Left ventricle myocardium inferior (tissue), 1 donor: ENCODE measurements around the gene CD180. TPM values are rescaled to one million over a fixed set of nuclear protein-coding genes. Genes with fewer than 3 reads are reported as not detected.

Source experiments
- DNase-seq: peaks from one replicate; pipeline ENCODE4 v3.0.0-alpha.2; 2020
- H3K27ac ChIP-seq: fragments of 200-600 bp; replicated peaks from 2 replicates; pipeline ENCODE4 v1.8.0; 2021
- H3K27me3 ChIP-seq: fragments of 200-600 bp; 2 replicates; pipeline ENCODE4 v1.8.0; 2021; ENCODE audit warnings: low read depth
- H3K36me3 ChIP-seq: fragments of 200-600 bp; 2 replicates; pipeline ENCODE4 v1.8.0; 2021
- H3K4me1 ChIP-seq: fragments of 200-600 bp; 2 replicates; pipeline ENCODE4 v1.8.0; 2021
- H3K4me3 ChIP-seq: fragments of 200-600 bp; 2 replicates; pipeline ENCODE4 v1.8.0; 2021; ENCODE audit warnings: mild to moderate bottlenecking, moderate library complexity
- H3K9me3 ChIP-seq: fragments of 200-600 bp; replicated peaks from 2 replicates; pipeline ENCODE4 v1.8.0; 2021
- intact Hi-C: fragments of 100-400 bp; cut with micrococcal nuclease; formaldehyde crosslinking; loops from one replicate; pipeline ENCODE4 v1.11.0; 2022
- total RNA-seq: library from RNA; stranded (reverse); fragmentation: NEBNext Ultra II Directional; extraction: Animal tissue kit (Norgen Biotek cat#: 25700); gene quantifications from one replicate; pipeline ENCODE4 v1.2.1, GENCODE V29; 2021
- TF ChIP-seq, protein P1 (sequence below): fragments of 200-600 bp; IDR thresholded peaks from 2 replicates; pipeline ENCODE4 v1.8.0; 2021; ENCODE audit warnings: antibody characterized with exemption, mild to moderate bottlenecking, borderline replicate concordance
- donor health status: DM: no; HTN: yes; CAD: no; lungs with severe emphysema.

Gene CD180
- total RNA-seq, 1 donor from 2014 or later: 0.44 TPM

DNA sequence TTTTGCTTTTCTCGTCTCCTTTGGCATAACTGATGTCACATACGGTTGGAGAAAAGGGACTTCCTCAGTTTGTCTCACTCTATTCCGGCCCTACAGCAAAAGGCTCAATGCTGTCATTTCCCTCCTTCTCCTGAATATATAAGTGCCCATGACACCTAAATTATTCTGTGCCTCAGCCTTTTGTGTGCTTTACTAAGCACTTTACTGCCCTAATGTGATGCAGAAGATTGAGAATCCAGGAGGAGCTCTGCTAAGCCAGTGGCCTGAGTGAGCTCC lies 7.6 kb downstream of the CD180 start:
- no peaks in the 10 kb centered on the region for H3K9me3 ChIP-seq
- DNase-seq: no peak
- H3K27me3 ChIP-seq: no peaks in the 10 kb centered on the region
- intact Hi-C loops: no loop called here
- H3K4me1 ChIP-seq: peaks cover 9% of the 10 kb centered on the region
- no peak overlapping the region for H3K27ac ChIP-seq
- H3K36me3 ChIP-seq: no peaks in the 10 kb centered on the region
- H3K4me3 ChIP-seq: no peak overlapping the region
- TF ChIP-seq, protein P1, sequence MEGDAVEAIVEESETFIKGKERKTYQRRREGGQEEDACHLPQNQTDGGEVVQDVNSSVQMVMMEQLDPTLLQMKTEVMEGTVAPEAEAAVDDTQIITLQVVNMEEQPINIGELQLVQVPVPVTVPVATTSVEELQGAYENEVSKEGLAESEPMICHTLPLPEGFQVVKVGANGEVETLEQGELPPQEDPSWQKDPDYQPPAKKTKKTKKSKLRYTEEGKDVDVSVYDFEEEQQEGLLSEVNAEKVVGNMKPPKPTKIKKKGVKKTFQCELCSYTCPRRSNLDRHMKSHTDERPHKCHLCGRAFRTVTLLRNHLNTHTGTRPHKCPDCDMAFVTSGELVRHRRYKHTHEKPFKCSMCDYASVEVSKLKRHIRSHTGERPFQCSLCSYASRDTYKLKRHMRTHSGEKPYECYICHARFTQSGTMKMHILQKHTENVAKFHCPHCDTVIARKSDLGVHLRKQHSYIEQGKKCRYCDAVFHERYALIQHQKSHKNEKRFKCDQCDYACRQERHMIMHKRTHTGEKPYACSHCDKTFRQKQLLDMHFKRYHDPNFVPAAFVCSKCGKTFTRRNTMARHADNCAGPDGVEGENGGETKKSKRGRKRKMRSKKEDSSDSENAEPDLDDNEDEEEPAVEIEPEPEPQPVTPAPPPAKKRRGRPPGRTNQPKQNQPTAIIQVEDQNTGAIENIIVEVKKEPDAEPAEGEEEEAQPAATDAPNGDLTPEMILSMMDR: no peak

DNA sequence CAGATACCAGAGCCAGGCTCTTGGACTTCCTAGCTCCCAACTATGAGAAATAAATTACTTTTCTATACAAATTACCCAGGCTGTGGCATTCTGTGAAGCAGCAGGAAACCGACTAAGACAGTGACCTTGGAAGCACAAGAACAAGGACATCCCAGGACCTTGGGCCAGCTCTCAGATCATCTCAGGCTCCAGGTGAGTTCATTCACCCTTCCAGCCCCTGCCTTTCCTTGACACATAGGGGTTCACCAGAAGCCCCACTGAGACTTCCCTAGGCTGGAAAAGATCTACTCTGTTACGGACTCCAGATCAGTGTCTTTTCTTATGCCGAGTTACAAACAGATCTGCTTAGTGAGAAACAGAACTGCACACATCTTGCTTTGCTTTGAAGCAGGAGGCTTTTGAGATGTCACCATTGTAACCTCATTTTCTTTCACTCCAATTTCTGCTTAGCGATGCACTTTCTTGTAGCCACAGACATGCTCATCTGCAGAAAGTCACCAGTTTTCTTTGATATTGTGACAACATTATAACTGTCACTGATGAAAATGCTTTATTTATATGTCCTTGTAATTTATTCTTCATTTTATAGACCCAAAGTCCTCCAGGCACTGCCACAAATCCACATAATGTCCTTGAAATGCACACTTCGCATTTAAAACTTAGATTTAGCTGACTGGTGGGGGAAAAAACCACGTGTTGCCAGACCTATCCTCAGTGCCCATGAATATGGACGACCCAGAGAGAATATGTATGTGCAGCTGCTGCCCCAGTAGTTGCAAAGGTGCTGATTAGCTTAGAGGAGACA lies 8.1 kb downstream of the CD180 start:
- DNase-seq: no peak
- intact Hi-C loops: no loop called here
- H3K27ac ChIP-seq: no peak overlapping the region

DNA sequence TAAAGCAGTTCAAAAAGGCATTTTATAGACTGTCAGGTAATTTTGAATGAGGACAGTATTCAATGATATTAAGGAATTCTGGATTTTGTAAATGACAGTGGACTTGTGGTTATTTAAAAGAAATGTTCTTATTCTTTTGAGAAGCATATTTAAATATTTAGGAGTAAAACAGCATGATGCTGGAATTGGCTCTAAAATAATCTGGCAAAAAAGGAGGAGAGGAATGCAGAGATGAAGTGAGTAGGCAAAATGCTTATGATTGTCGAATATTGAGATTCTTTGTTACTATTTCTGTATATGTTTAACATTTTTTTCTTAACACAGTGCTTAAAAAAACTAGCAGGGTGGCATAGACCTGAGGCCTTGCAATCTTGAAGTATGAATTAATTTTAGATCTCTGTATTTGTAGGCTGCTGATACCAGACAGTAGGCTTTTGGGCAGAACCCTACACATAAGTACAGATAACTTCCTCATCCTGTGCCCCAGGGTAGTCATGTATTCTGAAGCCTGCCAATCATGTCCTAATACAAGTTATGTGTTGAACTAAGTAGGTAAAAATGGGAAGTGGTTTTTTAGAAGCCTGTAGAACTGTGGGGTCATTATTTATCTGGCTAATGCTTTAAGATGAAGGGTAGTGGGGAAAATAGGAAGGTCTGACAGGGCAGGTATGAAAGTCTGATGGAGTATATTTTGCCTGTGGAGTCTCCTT lies 9.4 kb downstream of the CD180 start:
- Histone ChIP-seq H3K9me3 (no peaks in the 10 kb centered on the region), H3K4me1 (peaks cover 21% of the 10 kb centered on the region), H3K27ac (no peak overlapping the region), H3K4me3 (no peak overlapping the region), H3K36me3 (no peaks in the 10 kb centered on the region), H3K27me3 (no peaks in the 10 kb centered on the region)
- intact Hi-C loops: no loop called here
- DNase-seq: no peak
- TF ChIP-seq, protein P1: no peak

More for the DNA sequence above, 8.1 kb downstream of the CD180 start:
- Histone ChIP-seq H3K36me3 (no peaks in the 10 kb centered on the region), H3K9me3 (no peaks in the 10 kb centered on the region), H3K4me1 (peaks cover 9% of the 10 kb centered on the region), H3K4me3 (no peak overlapping the region), H3K27me3 (no peaks in the 10 kb centered on the region)
- TF ChIP-seq, protein P1: no peak

DNA sequence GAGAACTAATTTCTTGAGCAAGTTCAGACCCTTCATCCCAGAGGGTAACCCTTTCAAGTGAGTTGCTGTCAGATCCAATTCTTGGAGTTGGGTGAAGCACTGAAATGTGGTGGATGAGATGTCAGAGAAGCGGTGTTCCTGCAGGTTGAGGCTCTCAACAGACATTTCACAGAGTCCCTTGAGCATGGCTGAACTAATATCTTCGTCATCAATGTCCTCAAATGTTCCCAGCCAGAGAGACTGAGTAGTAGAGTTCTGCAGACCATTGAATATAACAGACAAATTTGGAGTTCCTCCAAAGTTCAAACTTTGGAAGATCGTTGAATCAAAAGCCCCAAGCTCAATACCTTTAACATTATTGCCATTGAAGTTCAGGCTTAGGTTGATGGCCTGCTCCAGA lies 12.7 kb downstream of the CD180 start:
- Histone ChIP-seq H3K4me1 (peaks cover 20% of the 10 kb centered on the region), H3K27me3 (no peaks in the 10 kb centered on the region), H3K4me3 (no peak overlapping the region), H3K9me3 (no peaks in the 10 kb centered on the region), H3K27ac (peak overlapping the region; percentile 64), H3K36me3 (no peaks in the 10 kb centered on the region)
- intact Hi-C loops: no loop called here
- TF ChIP-seq, protein P1: no peak
- no peak for DNase-seq

DNA sequence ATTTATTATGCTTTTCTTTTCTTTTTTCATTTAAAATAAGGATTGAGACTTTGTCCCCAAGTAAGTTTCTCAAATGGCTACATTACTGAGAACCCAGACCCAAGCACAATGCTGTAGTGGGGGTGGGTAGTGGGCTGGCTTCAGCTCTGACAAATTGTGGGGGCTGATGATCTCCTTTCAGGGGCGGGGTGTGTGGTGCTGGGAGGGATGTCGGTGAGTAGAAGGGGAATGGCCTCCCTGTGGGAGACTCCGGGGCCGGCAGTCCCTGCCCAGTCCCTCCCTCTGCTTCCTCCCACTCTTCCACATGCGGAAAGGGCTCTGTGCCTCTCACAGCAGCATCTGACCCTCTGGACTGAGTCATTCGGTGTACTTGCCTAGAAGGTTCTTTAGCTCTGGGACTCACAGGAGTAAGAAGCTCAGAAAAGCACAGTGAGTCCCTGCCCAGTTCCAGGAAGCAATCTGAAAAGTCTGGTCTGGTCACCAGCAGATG lies 14.3 kb downstream of the CD180 start:
- DNase-seq: peak; percentile 70
- no peaks in the 10 kb centered on the region for H3K27me3 ChIP-seq
- intact Hi-C loops: no loop called here
- TF ChIP-seq, protein P1: no peak
- peaks cover 20% of the 10 kb centered on the region for H3K4me1 ChIP-seq
- peaks cover 3% of the 10 kb centered on the region for H3K9me3 ChIP-seq
- no peaks in the 10 kb centered on the region for H3K36me3 ChIP-seq
- H3K27ac ChIP-seq: peak overlapping the region; percentile 64
- no peak overlapping the region for H3K4me3 ChIP-seq
